RKO (cell line): ENCODE results near the gene RCSD1.

Source experiments
- DNase-seq: peaks from one replicate; pipeline ENCODE4 v3.0.0-alpha.2; 2016; ENCODE audit warnings: low spot score

RCSD1 gene

DNA sequence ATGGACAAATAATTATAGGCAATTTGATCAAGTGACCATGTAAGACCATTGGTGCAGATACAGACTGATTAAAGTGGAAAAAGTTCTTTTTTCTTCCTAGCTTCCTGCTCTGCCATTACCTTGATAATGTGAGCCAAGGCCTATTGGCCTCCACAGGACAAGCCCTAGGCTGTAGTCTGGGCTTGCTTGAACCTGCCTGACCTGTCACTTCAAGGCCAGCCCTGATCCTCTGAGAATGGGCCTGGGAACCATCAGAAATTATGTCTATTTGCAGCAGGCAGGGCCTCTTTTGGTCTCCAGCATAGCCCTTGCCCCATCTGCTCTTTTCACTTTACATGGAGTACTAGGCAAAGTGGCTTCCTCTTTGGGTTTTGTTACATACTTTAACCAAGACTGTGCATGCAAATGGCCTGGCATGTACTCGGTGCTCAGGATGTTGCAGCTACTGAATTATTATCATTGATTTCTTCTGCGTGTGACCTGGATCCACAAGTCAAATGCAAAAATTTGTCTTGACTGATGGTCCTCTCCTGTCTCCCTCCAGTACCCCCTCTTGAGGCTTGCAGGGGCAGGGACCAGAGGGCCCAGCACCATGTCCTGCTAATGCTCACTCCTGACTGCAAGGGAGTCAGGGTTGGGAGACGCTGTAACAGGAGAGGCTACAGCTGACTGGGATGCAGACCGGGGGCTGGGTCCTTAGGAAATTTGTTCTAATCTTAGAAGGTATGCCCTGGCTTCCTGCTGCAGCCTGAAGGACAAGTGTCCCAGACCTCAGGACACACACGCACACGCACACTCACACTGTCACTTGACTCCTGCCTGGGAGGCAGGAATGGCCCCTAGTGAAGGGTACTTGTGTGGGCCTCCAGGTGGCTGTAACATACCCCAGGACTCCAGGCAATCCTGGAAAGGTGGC is 39.4 kb downstream of the RCSD1 start:
- DNase-seq, result no peak

DNA sequence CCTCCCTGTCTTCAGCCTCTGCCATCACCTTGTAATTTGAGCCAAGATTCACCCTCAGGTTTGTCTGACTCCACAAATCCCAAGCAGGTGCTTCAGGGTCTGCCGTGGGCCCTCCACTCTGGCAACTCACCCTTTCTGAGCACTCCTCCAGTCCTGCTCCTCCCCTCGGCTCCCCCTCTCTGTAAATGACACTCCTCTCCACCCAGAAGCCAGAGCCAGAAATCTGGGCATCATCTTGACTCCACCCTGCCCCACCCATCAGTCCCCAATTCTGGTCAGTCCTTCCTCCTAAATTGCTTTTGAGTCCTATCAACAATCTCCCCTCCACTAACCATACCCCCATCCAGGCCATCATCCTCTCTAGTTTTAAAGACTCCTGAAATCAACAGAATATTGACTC is 40.5 kb downstream of the RCSD1 start:
- DNase-seq, result no peak

DNA sequence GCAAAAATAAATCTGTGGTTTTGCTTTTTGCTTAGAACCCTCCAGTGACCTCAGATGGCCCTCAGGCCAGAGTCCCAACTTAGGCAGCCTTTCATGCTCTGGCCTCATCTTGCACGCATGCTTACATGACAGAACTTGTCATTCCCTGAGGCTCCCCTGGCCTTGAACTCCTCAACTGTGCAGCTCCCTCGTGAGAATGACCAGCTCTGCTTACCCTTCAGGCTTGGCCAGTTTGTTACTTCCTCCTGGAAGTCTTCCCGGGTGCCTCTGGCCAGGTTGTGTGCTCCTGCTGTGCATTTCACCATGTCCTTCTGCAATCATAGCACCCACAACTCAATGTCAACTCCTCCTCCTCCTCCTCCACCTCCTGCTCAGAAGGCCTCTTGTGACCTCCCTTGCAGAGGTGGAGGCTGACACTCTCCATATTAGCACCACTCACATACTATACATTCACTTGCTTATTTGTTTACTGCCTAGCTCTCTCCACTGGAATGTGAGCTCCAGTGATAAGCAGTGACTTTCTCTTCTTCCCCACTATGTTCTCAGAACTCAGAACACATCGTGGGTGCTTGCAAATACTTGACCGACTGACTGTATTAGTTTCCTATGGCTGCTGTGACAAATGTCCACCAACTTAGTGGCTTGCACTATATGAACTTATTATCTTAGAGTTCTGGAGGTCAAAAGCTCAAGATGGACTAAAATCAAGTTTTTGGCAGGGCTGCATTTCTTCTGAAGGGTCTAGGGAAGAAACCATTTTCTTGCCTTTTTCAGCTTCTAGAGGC is 41.9 kb downstream of the RCSD1 start:
- no peak for DNase-seq

DNA sequence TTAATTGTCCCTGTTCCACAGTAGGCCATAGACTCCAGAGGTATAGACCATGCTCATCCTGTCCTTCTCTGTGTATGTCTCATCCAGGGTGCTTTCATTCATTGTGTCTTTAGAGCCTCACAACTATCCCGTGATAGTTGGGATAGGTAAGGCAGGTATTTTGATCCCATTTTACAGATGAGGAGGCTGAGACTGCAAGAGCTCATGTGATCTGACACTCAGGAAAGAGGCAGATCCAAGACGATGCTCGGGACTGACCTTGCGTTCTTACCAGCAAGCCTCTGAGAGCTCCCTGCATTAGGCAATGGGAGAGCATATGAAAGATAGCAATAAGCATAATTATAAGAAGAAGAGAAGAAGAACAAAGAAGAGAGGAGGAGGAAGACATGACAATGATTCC is 42.8 kb downstream of the RCSD1 start:
- DNase-seq, result no peak

DNA sequence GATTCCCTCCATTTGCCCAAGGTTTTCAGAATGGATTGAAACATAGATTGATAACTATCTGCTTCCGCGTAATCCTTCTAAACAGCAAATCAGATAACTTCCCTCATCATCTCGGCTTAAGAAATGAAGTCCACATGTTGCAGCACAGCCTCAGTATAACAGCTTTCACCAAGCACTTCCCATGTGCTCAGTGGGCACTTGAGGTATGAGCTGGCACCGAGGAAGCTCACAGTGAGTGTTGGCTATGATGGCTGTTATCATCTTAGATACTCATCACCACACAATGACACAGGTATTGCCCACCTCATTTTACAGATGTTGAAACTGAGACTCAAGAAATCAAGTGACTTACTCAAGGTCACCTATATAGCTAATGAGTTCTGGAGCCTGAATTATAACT is 43.2 kb downstream of the RCSD1 start:
- DNase-seq, result no peak

DNA sequence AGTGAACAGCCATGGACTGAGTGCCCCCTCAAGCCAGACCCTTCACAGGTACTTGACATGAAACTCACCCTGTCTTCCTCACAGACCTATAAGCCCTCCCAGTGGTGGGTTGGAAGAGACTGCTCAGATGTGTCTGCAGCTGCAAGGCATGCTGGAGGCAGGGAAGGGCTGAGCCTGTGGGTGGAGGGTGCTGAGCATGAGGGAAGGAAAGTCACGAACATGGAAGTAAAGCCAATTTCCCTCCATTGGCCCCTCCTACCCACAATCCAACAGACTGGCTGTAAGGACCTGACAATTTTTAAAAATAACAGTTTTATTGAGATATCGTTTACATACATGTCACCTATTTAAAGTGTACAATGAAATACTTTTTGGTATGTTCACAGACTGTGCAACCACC is 44.1 kb downstream of the RCSD1 start:
- no peak for DNase-seq

DNA sequence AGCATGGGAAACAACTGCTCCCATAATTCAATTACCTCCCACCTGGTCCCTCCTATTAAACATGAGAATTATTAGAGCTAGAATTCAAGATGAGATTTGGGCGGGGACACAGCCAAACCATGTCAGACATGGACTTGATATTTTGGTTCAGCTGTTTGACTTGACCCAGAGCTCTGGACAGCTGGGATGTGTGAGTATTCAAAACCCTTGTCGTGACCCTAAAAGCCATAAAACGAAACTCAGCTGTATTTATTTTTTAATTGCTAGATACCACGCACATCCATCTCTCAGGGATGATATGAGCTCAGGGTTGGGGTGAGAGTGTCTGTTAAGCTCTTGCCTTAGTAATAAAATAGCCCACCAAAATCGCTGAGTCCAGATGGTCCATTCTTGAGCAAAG is 45.4 kb downstream of the RCSD1 start:
- no peak for DNase-seq

DNA sequence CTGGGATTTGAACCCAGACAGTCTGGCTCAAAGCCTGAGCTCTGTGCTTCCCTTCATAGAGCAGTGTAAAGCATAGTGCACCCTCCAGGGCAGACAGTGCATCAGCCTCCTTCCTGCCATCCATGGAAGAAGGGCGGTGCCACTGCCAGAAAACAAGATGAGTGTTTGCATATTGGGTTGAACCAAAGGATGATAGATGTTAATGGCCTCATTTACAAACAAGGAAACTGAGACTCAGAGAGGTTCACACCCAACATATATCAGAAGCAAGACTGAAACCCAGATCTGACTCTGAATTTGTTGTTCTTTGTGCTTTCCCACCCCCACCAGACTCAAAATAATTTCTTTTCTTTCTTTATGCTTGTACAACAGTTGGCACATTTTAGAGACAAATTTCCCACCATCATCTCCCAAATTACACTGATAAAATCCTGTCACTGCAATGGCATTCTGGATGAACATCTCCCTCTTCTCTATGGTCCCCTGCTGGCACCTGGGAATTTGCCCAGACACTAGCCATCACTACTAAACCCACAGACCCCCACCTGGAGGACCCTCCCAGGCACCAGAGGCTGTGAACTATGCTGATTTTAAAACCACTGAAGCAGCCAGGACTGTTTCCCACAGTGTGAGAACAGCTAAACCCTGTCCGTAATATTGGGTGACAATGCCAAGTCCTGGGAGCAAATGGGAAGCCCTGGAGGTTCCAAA is 46.3 kb downstream of the RCSD1 start:
- no peak for DNase-seq

DNA sequence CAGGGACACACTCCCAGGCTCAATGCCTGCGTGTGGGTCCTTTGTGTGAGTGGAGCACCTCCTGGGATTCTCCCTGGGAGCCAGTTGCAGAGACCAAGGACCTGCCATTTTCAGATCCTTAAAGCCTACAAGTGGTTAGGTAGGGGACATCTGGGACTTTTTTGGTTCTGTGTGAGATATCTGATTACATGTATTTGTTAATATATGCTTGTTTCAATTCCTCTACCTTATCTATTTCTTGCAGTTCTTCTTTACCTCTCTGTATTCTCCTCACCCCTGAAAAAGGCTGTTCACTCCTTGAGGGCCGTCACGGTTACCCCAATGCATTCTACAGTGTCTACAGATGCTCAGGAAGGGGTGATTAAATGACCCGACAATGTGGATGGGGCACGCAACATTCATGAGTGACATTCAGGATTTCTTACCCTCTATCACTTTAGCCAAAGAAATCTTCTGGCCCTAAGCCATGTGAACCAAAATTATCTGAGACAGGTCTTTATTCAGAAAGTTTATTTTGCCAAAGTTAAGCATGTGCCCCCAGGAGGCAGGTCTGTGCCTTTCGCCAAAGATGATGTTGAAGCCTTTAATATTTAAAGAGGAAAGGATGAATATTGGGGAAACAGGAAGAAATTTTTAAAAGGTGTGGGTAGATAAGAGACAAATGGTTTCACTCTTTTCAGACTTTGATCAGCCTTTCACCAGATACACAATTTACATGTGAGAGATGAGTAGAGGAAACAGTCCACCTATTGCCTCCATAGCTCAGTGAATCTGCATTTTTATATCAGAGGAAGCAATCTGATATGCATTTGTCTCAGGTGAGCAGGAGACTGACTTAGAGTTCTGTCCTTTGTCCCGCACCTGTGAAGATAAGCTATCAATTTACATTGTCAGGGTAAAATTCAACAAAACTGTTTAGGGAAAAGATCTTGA is 47.1 kb downstream of the RCSD1 start:
- DNase-seq, result no peak

DNA sequence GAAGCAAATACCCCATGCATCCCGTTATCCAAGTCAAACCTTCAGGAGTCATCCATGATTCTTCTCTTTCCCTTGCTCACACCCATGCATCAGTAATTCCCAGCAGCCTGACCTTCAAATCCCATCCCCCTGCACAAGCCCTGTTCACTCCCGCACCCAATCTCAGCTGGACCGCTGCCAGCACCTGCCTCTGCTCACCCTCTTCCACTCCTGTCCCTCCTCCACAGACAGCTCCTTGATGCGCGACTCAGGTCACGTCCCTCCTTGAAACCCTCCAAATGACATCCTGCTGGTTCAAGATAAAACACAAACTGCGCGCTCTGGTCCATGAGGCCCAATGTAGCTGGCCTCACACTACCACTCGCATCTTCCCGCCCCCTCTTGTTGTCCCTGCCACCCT is 48.4 kb downstream of the RCSD1 start:
- DNase-seq, result no peak

DNA sequence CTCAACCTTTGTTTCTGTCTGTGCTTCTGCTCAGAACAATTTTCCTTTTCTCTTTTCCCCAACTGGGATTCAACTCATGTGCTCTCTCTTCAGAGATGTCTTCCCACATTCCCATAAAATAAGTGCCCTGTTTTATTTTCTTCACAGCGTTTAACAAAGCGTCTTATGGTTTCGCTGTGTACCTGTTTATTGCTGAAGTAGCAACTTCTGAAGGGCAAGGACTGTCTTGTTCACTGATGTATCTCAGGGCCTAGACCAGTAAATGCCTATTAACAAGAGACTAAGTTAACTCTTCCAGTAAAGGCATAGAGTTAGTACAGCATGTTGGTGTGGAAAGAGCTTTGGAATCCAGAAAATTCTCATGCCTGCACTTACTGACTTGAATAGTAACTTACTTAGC is 48.8 kb downstream of the RCSD1 start:
- no peak for DNase-seq

DNA sequence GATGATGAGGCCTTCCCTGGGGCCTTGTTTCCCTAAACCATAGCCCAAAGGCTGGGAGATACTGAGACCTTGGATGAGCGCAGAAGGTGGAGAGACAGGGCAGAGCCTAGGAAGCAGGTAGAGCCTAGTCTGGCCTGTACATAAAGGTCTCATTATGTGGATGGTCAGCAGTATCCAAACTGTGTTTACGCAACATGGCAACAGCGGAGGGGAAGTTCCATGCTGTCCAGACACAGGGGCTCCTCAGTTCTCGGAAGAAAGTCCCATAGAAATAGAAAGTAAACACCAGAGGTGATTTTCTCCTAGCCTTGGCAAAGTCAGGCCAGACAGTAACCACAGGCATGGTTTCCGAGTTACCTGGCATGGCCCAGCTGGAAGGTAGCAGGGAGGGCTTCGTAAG is 49.7 kb downstream of the RCSD1 start:
- no peak for DNase-seq

DNA sequence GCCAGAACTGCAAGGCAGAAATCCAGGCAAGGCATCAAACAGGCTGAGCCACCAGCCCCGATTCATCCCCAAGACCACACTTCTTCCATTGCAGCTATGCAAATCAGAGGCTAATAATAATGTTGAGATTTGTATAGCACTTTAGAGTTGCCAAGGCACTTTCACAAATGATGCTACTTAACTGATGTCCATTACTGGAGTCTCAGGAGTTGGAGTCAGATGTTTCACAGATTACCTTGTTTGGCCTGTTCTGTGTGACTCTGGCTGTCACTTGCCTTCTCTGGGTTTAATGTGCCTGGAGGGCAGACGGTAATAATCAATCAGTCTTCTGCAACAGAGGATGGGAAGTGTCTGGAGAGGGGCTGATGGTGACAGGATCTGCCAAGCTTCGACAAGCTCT is 51.0 kb downstream of the RCSD1 start:
- no peak for DNase-seq

DNA sequence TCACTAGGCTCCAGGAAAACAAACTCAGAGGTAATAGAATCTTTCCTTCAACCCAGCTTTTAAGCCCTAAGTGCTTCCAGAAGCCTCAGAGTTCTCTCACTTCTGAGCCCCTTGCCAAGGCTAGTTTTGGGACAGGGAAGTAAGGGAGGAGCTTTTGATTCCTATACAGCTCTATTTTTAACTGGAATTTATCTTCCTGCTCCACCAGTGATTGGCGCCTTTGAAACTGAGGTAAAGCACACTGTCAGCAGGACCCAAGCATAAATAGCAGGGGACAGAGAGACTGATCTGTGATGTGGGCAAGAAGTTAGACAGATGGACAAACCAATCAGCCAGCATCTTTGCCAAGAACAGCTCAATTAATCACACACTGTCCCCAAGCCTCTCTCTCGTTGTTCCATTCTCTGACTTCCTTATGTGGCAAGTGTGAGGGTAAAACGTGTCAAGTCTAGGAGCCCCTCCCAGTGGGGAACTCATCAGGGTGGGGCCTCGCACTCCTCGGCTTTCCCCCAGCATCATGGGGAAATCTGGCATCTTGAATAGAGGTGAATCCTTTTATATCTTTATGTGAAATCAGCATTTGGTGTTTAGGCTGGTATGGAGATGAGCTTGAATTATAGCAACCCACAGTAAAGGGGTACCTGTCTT is 51.5 kb downstream of the RCSD1 start:
- no peak for DNase-seq

DNA sequence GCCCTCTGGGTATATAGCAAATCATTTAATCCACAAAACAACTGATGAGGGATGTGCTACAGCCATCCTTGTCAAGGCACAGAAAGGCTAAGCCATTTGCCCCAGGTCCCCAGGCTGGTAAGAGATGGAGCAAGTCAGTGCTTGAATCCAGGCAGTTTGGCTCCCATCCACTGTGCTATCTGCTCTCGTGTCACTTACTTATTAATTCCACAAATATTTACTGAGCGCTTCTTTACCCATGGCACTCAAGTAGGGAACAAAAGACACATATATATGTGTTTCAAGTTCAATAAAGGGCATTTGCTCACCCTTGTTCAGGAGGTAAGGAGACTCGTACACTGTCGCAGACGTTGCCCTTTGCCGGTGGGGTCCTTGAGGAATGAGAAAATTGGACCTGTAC is 53.2 kb downstream of the RCSD1 start:
- DNase-seq, result no peak

DNA sequence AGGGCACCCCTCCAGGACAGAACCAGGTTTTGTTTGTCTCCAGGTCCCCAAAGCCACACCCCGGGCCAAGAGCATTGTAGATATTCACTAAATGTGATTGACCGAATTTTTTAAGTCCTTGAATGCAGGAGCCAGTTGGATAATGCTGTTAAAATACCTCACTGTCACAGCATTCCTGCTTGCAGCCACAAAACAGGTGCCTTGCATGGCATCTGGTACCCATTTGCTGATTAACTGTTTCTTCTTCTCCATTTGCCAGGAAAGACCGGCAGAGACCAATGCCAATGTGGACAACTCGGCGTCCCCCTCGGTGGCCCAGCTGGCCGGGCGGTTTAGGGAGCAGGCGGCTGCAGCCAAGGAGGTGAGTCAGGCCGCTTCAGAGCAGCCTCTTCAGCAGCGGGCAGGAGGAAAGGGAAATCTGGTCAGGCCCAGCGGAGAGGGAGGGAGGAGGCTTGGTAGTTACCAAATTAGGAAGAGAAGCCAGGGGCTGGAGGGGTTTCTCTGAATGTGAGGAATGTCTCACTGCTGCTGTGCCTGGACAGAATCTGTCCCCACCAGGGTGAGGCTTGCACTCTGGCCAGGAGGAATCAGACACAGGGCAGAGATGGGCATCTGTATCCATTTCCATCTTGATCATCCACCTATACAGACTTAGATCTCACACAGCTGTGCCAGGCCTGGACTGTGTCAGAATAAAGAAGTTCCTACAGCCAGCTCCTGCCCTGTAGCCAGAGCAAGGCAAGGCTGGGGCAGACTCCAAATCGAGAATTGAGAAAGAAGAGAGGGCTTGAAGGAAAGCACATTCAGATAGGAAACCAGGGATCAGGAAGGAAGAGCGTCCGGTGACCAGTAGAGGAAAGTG is 53.8 kb downstream of the RCSD1 start:
- peak; percentile 27 for DNase-seq

DNA sequence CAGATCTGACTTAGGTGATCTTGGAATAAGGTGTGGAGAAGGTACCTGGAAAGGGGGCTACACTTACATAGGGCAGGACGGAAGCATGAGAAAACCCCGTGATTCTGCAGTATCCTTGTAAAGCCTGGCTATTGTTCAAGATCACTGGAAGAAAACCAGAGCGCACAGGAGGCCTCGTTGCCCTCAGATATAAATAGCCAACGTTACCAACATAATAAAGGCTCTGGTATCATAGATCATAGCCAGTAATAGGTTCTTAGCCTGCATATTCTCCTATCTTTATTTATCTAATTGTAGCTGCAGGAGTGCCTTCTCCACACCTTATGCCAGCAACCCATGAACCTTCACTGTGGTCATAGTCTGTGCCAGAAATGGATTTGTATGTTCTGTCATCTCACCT is 55.8 kb downstream of the RCSD1 start:
- DNase-seq, result no peak

DNA sequence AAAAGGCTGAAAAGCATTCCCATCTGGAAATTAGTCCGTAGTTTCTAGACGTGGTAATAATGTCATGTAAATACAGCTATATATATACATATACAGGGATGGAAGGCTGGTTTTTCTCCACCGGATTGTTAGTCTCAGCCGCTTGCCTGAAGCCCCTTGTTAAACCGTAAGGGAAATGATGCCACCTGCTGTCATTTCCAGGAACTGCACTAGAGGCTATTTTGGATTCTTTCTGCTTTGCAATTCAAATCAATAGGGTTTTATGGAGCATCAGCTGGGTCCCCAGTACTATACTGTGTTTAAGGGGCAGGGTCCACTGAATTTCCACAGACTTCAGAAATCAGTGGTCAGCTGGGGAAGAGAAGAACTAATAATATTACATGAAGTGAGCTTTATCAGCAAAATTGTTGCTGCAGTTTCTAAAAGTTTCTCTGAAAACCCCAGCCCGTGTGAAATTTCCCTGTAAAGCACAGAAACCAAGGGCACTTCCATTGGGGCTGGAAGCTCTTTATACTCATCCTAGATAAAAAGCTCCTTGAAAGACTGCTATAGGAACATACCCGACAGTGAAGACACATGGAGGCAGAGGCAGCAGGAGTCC is 58.0 kb downstream of the RCSD1 start:
- peak; percentile 56 for DNase-seq

DNA sequence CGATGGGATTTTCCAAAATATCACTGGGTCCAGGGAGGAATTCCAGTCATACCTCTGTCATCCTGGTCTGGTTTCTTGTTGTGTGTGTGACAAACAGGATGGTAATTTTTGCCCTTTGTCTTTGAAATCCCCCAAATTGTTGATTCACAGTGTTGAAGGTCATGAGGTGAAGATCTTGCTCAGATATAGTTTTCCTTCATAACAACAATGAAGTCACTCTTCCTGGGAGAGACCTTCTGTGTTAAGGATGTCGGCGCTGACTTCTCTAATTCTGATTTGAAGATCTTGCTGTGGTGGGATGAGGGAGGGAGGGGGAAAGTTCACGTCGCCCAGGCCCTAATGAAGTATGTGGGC is 59.5 kb downstream of the RCSD1 start:
- no peak for DNase-seq

DNA sequence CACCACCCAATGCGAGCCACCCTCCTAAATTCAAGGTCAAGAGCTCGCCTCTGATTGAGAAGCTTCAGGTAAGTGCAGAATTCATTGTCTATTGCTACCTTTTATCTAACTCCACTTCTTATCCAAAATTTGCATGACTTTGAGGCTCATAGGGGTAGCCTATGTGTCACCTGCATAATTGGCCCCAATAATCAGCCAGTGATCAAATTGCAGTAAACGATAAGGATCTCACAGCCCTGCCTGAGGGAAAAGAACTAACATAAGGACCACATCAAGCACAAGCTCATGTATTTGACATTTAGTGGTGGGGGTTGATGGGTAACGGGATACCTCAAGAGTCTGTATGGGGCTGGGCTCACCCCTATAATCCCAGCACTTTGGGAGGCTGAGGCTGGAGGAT is 60.0 kb downstream of the RCSD1 start:
- DNase-seq, result no peak
